Testis (tissue), 2 donors: Measurements from ENCODE around the gene GEMIN7.

Experiments
- POLR2A ChIP-seq: fragments of 450-650 bp; IDR thresholded peaks from one replicate; pipeline ENCODE4 v1.6.1; 2017; ENCODE audit warnings: antibody characterized with exemption, mild to moderate bottlenecking, moderate library complexity
- TF ChIP-seq, protein P1 (sequence below), 3 experiments: fragments of 450-650 bp in 2 of 3; fragments of 200-600 bp in 1 of 3; sonication (generic) in 1 of 3; IDR thresholded peaks; one replicate each; pipeline ENCODE4 v1.5.1; 2016 to 2019; ENCODE audit warnings: antibody characterized with exemption in 3 of 3, mild to moderate bottlenecking in 2 of 3, moderate library complexity in 1 of 3

DNA sequence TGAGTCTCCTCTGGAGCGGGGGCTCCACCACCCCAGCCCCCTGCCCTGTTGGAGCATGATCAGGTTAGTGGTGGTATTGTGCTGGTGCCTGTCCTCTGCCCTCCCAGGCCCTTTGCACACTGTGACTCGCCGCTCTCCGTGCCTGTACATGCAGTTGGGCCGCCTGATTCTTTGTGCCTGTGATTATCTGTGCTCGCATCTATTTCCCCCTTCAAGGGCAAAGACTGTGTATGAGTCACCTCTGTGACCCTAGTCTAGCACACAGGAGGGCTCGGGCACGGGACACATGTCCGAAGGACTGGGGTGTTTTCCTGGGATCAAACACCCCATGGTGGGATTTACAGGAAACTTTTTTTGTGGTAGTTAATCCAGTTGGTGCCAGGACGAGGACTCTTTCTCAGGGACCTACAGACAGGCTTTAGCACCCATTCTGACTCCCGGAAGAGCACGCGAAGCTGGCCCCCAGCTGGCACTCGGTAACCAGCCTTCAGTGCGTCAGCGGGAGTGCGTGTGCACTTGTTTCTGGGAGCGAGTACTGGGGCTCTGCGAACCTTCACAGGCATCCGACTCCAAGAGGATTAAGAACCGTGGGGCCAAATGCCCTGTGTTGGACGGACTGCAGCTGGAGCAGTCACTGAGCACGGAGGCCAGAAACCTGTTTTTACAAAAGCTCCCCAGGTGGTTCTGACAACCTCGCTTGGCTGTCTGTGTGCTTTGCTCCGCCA, 20.6 kb downstream of the GEMIN7 start:
- TF ChIP-seq, protein P1, sequence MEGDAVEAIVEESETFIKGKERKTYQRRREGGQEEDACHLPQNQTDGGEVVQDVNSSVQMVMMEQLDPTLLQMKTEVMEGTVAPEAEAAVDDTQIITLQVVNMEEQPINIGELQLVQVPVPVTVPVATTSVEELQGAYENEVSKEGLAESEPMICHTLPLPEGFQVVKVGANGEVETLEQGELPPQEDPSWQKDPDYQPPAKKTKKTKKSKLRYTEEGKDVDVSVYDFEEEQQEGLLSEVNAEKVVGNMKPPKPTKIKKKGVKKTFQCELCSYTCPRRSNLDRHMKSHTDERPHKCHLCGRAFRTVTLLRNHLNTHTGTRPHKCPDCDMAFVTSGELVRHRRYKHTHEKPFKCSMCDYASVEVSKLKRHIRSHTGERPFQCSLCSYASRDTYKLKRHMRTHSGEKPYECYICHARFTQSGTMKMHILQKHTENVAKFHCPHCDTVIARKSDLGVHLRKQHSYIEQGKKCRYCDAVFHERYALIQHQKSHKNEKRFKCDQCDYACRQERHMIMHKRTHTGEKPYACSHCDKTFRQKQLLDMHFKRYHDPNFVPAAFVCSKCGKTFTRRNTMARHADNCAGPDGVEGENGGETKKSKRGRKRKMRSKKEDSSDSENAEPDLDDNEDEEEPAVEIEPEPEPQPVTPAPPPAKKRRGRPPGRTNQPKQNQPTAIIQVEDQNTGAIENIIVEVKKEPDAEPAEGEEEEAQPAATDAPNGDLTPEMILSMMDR (IDR thresholded peaks at IDR 0.05) = no peak
- TF ChIP-seq POLR2A = no peak
